GM21528 (cell line): ENCODE results near the gene SLC17A6.

ENCODE experiments used
- ATAC-seq: cut with Tn5 transposase; IDR thresholded peaks from one replicate; pipeline ENCODE4 v1.9.1; 2021; ENCODE audit warnings: mild to moderate bottlenecking, moderate library complexity; ENCODE audit not compliant: unreplicated experiment, low FRiP score

Gene SLC17A6

GRCh38 chr11:22387126-22387525, 48.9 kb downstream of the SLC17A6 start:
- ATAC-seq: no peak

- no peak for ATAC-seq
Observed at GRCh38 chr11:22389526-22390282, 51.5 kb downstream of the SLC17A6 start.

- ATAC-seq: no peak
Observed at GRCh38 chr11:22390283-22390655, 52.1 kb downstream of the SLC17A6 start.

GRCh38 chr11:22392561-22392960, 54.4 kb downstream of the SLC17A6 start:
- ATAC-seq: no peak

GRCh38 chr11:22405377-22405776, 67.2 kb downstream of the SLC17A6 start:
- no peak for ATAC-seq

GRCh38 chr11:22407267-22407666, 69.1 kb downstream of the SLC17A6 start:
- ATAC-seq: no peak

- ATAC-seq: no peak
Observed at GRCh38 chr11:22407921-22408320, 69.7 kb downstream of the SLC17A6 start.

GRCh38 chr11:22415476-22415875, 77.3 kb downstream of the SLC17A6 start:
- ATAC-seq: no peak

GRCh38 chr11:22416462-22416861, 78.3 kb downstream of the SLC17A6 start:
- ATAC-seq: no peak

GRCh38 chr11:22426915-22427314, 88.7 kb downstream of the SLC17A6 start:
- no peak for ATAC-seq
